HepG2 (cell line): Measurements from ENCODE around the gene SLC35A2. TPM values are rescaled to one million over a fixed set of nuclear protein-coding genes. Genes with fewer than 3 reads are reported as not detected.
A peak's percentile ranks its signal among the peaks of the same experiment; 100 is the strongest.

Experiments
- CHD2 ChIP-seq: IDR thresholded peaks from 2 replicates; pipeline ENCODE4 v1.6.1; 2011; ENCODE audit warnings: low read depth, low read length, improper control_type of control experiment
- DPF2 ChIP-seq: sonication (generic); formaldehyde crosslinking; IDR thresholded peaks from 2 replicates; pipeline ENCODE4 v1.4.0; 2020; ENCODE audit warnings: mild to moderate bottlenecking, low read depth, missing genetic modification reagents, borderline replicate concordance
- ETV5 ChIP-seq: IDR thresholded peaks from 2 replicates; pipeline ENCODE4 v1.6.1; 2018; ENCODE audit warnings: missing biosample characterization, missing genetic modification reagents, inconsistent platforms, borderline replicate concordance
- FUBP1 ChIP-seq: sonication (generic); formaldehyde crosslinking; IDR thresholded peaks from 2 replicates; pipeline ENCODE4 v1.5.1; 2020; ENCODE audit warnings: missing genetic modification reagents, mild to moderate bottlenecking, borderline replicate concordance
- HNRNPH1 ChIP-seq: fragments of 200-400 bp; formaldehyde crosslinking; optimal IDR thresholded peaks from 2 replicates; pipeline ENCODE3; 2017; ENCODE audit warnings: mild to moderate bottlenecking, low read depth, low read length
- KDM5B ChIP-seq: sonication (generic); formaldehyde crosslinking; IDR thresholded peaks from 2 replicates; pipeline ENCODE4 v1.4.0; 2020; ENCODE audit warnings: missing genetic modification reagents, mild to moderate bottlenecking, borderline replicate concordance
- KIAA2018 ChIP-seq: sonication (generic); formaldehyde crosslinking; IDR thresholded peaks from 2 replicates; pipeline ENCODE4 v1.5.0; 2020; ENCODE audit warnings: mild to moderate bottlenecking, missing genetic modification reagents, borderline replicate concordance
- MAFK ChIP-seq, 2 experiments: IDR thresholded peaks in 1 of 2; conservative IDR thresholded peaks in 1 of 2; 2 replicates each; pipeline ENCODE4 v1.6.1; 2011; ENCODE audit warnings: improper control_type of control experiment in 2 of 2, low read length in 2 of 2
- SALL1 ChIP-seq: sonication (generic); formaldehyde crosslinking; IDR thresholded peaks from 2 replicates; pipeline ENCODE4 v1.8.0; 2022; ENCODE audit warnings: mild to moderate bottlenecking, missing genetic modification reagents
- SMARCC2 ChIP-seq: fragments of 450-650 bp; IDR thresholded peaks from 2 replicates; pipeline ENCODE4 v1.6.1; 2017; ENCODE audit warnings: antibody characterized with exemption, mild to moderate bottlenecking
- TEAD3 ChIP-seq: optimal IDR thresholded peaks from 2 replicates; pipeline ENCODE3; 2016; ENCODE audit warnings: borderline replicate concordance
- UBTF ChIP-seq: sonication (generic); formaldehyde crosslinking; IDR thresholded peaks from 2 replicates; pipeline ENCODE4 v1.4.0; 2020; ENCODE audit warnings: mild to moderate bottlenecking, missing genetic modification reagents
- YEATS2 ChIP-seq: sonication (generic); formaldehyde crosslinking; IDR thresholded peaks from 2 replicates; pipeline ENCODE4 v1.4.0; 2020; ENCODE audit warnings: missing genetic modification reagents, borderline replicate concordance
- ZNF17 ChIP-seq: sonication (generic); formaldehyde crosslinking; IDR thresholded peaks from 2 replicates; pipeline ENCODE4 v1.5.0; 2020; ENCODE audit warnings: mild to moderate bottlenecking, missing genetic modification reagents
- ZNF30 ChIP-seq: sonication (generic); formaldehyde crosslinking; IDR thresholded peaks from 2 replicates; pipeline ENCODE4 v1.5.0; 2020; ENCODE audit warnings: mild to moderate bottlenecking, missing genetic modification reagents
- ZNF326 ChIP-seq: sonication (generic); formaldehyde crosslinking; IDR thresholded peaks from 2 replicates; pipeline ENCODE4 v1.4.0; 2020; ENCODE audit warnings: missing genetic modification reagents, borderline replicate concordance
- ZNF619 ChIP-seq: sonication (generic); formaldehyde crosslinking; IDR thresholded peaks from 2 replicates; pipeline ENCODE4 v1.4.0; 2020; ENCODE audit warnings: mild to moderate bottlenecking, missing genetic modification reagents
- polyA plus RNA-seq, 8 experiments: library from polyadenylated mRNA; depleted of rRNA in 3 of 8; stranded (reverse) in 7 of 8; unstranded in 1 of 8; fragments of >200 nt; fragmentation: Illumina TruSeq in 4 of 8; extraction: Trizol in 4 of 8; gene quantifications; 2 replicates each; pipeline versions ENCODE4 v1.2.1 to v1.2.3, GENCODE V29; 2011 to 2016; ENCODE audit warnings: low read depth in 4 of 8, missing spikeins in 1 of 8, mixed read lengths in 1 of 8; ENCODE audit not compliant: insufficient read depth in 1 of 8
- total RNA-seq, 5 experiments: library from RNA; depleted of rRNA; stranded (reverse); fragments of >200 nt; fragmentation: Illumina TruSeq; extraction: Trizol; gene quantifications; 2 replicates each; pipeline ENCODE4 v1.2.3, GENCODE V29; 2016; ENCODE audit warnings: low read depth in 1 of 5

Gene SLC35A2
- total and polyA plus RNA-seq, 2 of the 13 experiments (the other 11 are each of a cell fraction or from before 2014, with no cell fraction given), result 32.1 to 40.8 TPM

GRCh38 chrX:48897625-48898306 lies 13.7 kb downstream of the SLC35A2 start, which contains the start of the genes PQBP1 and TIMM17B (continued):
- TF ChIP-seq KIAA2018 (CRISPR knock-in tag) (no peak), SALL1 (CRISPR knock-in tag) (peak; percentile 36; the same call in 1 of the 2 replicates), UBTF (CRISPR knock-in tag) (no peak), DPF2 (CRISPR knock-in tag) (no peak), SMARCC2 (no peak), ZNF30 (CRISPR knock-in tag) (no peak), KDM5B (CRISPR knock-in tag) (0 out of 2 replicates have a peak, but pooled peaks have one; percentile 57), TEAD3 (CRISPR knock-in tag) (no peak), ZNF619 (CRISPR knock-in tag) (no peak), HNRNPH1 (no peak), YEATS2 (CRISPR knock-in tag) (peak; percentile 35; the same call in 1 of the 2 replicates), ZNF326 (CRISPR knock-in tag) (no peak), ZNF17 (no peak), MAFK (conservative IDR thresholded peaks at IDR 0.05 in 1 of 2, IDR thresholded peaks at IDR 0.05 in 1 of 2; ENCODE audit: low read length in 2 of 2) (no peak), ETV5 (CRISPR knock-in tag) (no peak), CHD2 (no peak), FUBP1 (CRISPR knock-in tag) (no peak)
